ENCODE measurements around the gene STAP2. TPM values are rescaled to one million over a fixed set of nuclear protein-coding genes. Genes with fewer than 3 reads are reported as not detected.
A peak's percentile ranks its signal among the peaks of the same experiment; 100 is the strongest.
"Not testable (repeated sequence)": the region's sequence is repeated elsewhere in the genome, so short reads cannot be mapped to it uniquely, and the experiment has no call there.

STAP2 gene
- total RNA-seq, 1 donor from 2014 or later: 83.2 TPM

- no peaks in the 10 kb centered on the region for H3K27me3 ChIP-seq (ENCODE audit: control insufficient read depth, insufficient read depth, low read length)
- TF ChIP-seq, protein P1, sequence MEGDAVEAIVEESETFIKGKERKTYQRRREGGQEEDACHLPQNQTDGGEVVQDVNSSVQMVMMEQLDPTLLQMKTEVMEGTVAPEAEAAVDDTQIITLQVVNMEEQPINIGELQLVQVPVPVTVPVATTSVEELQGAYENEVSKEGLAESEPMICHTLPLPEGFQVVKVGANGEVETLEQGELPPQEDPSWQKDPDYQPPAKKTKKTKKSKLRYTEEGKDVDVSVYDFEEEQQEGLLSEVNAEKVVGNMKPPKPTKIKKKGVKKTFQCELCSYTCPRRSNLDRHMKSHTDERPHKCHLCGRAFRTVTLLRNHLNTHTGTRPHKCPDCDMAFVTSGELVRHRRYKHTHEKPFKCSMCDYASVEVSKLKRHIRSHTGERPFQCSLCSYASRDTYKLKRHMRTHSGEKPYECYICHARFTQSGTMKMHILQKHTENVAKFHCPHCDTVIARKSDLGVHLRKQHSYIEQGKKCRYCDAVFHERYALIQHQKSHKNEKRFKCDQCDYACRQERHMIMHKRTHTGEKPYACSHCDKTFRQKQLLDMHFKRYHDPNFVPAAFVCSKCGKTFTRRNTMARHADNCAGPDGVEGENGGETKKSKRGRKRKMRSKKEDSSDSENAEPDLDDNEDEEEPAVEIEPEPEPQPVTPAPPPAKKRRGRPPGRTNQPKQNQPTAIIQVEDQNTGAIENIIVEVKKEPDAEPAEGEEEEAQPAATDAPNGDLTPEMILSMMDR (IDR thresholded peaks at IDR 0.05; ENCODE audit: insufficient read depth, low read length, severe bottlenecking): no peak
- no peak for FAIRE-seq
- H3K4me3 ChIP-seq (ENCODE audit: low read depth, low read length): no peak overlapping the region
- no peak for DNase-seq (ENCODE audit: low read depth)
- peaks cover 5% of the 10 kb centered on the region for H3K36me3 ChIP-seq (ENCODE audit: control insufficient read depth, insufficient read depth, low read length)
These were observed 16.3 kb upstream of the STAP2 start for GRCh38 chr19:4354897-4355296.

GRCh38 chr19:4354282-4354681, 15.7 kb upstream of the STAP2 start:
- no peaks in the 10 kb centered on the region for H3K27me3 ChIP-seq (ENCODE audit: control insufficient read depth, insufficient read depth, low read length)
- H3K4me3 ChIP-seq (ENCODE audit: low read depth, low read length): no peak overlapping the region
- TF ChIP-seq, protein P1 (IDR thresholded peaks at IDR 0.05; ENCODE audit: insufficient read depth, low read length, severe bottlenecking): no peak
- H3K36me3 ChIP-seq (ENCODE audit: control insufficient read depth, insufficient read depth, low read length): peaks cover 1% of the 10 kb centered on the region
- DNase-seq (ENCODE audit: low read depth) (no peak), FAIRE-seq (no peak)

DNA sequence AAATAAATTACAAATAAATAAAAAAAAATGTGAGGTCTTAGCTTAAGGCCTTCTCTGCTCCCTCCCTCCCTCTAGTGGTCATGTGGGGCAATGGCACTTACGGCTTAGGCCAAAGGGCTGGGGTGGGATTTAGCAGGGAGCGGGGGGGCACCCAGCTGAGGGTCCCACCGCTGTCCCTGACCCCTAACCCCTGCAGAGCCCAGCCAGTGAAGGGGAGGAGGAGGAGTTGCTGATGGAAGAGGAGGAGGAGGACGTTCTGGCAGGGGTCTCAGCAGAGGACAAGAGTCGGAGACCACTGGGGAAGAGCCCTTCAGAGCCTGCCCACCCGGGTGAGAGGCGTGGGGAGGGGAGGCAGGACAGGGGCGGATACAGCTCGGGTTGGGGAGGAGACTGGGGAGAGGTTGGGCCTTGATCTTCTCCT, 14.1 kb upstream of the STAP2 start:
- H3K27me3 ChIP-seq (ENCODE audit: control insufficient read depth, insufficient read depth, low read length): no peaks in the 10 kb centered on the region
- DNase-seq (ENCODE audit: low read depth) (peak; percentile 52), FAIRE-seq (no peak)
- no peak overlapping the region for H3K4me3 ChIP-seq (ENCODE audit: low read depth, low read length)
- H3K36me3 ChIP-seq (ENCODE audit: control insufficient read depth, insufficient read depth, low read length): peaks cover 1% of the 10 kb centered on the region
- TF ChIP-seq, protein P1 (IDR thresholded peaks at IDR 0.05; ENCODE audit: insufficient read depth, low read length, severe bottlenecking): peak; percentile 67

- Histone ChIP-seq H3K27me3 (ENCODE audit: control insufficient read depth, insufficient read depth, low read length) (no peaks in the 10 kb centered on the region), H3K4me3 (ENCODE audit: low read depth, low read length) (no peak overlapping the region), H3K36me3 (ENCODE audit: control insufficient read depth, insufficient read depth, low read length) (peaks cover 2% of the 10 kb centered on the region)
- no peak for DNase-seq (ENCODE audit: low read depth)
- no peak for FAIRE-seq
- TF ChIP-seq, protein P1 (IDR thresholded peaks at IDR 0.05; ENCODE audit: insufficient read depth, low read length, severe bottlenecking): no peak
These were observed 12.1 kb upstream of the STAP2 start for GRCh38 chr19:4350726-4351125.

GRCh38 chr19:4350111-4350510, 11.5 kb upstream of the STAP2 start:
- no peaks in the 10 kb centered on the region for H3K27me3 ChIP-seq (ENCODE audit: control insufficient read depth, insufficient read depth, low read length)
- TF ChIP-seq, protein P1 (IDR thresholded peaks at IDR 0.05; ENCODE audit: insufficient read depth, low read length, severe bottlenecking): no peak
- DNase-seq (ENCODE audit: low read depth) (no peak), FAIRE-seq (no peak)
- H3K36me3 ChIP-seq (ENCODE audit: control insufficient read depth, insufficient read depth, low read length): peaks cover 2% of the 10 kb centered on the region
- no peak overlapping the region for H3K4me3 ChIP-seq (ENCODE audit: low read depth, low read length)

GRCh38 chr19:4349225-4349624, 10.6 kb upstream of the STAP2 start:
- not testable (repeated sequence) for H3K27me3 ChIP-seq (ENCODE audit: control insufficient read depth, insufficient read depth, low read length); DNase-seq (ENCODE audit: low read depth); H3K36me3 ChIP-seq (ENCODE audit: control insufficient read depth, insufficient read depth, low read length); FAIRE-seq; H3K4me3 ChIP-seq (ENCODE audit: low read depth, low read length)
